GM23338 (cell line): Measurements from ENCODE around the gene TNRC18. TPM values are rescaled to one million over a fixed set of nuclear protein-coding genes. Genes with fewer than 3 reads are reported as not detected.
A peak's percentile ranks its signal among the peaks of the same experiment; 100 is the strongest.

Source experiments
- ATAC-seq: fragments of 200-7000 bp; cut with Tn5 transposase; 3 replicates; pipeline ENCODE4 v1.9.1; 2020
- DNase-seq: peaks from one replicate; pipeline ENCODE4 v3.0.0-alpha.2; 2015; ENCODE audit warnings: low spot score
- H2AFZ ChIP-seq: fragments of 200-600 bp; sonication (generic); 2 replicates; pipeline ENCODE4 v1.8.0; 2016; ENCODE audit warnings: antibody characterized with exemption, mild to moderate bottlenecking, moderate library complexity
- H3F3A ChIP-seq: fragments of 200-600 bp; sonication (generic); replicated peaks from 2 replicates; pipeline ENCODE4 v1.8.0; 2017; ENCODE audit warnings: antibody characterized with exemption, mixed run types, low read depth
- H3K27ac ChIP-seq: fragments of 200-600 bp; sonication (generic); 2 replicates; pipeline ENCODE4 v1.6.1; 2016; ENCODE audit warnings: low read depth
- H3K27me3 ChIP-seq: fragments of 200-600 bp; sonication (generic); 2 replicates; pipeline ENCODE4 v1.8.0; 2016; ENCODE audit warnings: mild to moderate bottlenecking, mixed run types, moderate library complexity; ENCODE audit not compliant: insufficient read depth
- H3K36me3 ChIP-seq: fragments of 200-600 bp; sonication (generic); 2 replicates; pipeline ENCODE4 v1.8.0; 2016; ENCODE audit warnings: mild to moderate bottlenecking; ENCODE audit not compliant: insufficient read depth
- H3K4me1 ChIP-seq: fragments of 200-600 bp; sonication (generic); 2 replicates; pipeline ENCODE4 v1.8.0; 2016; ENCODE audit warnings: mild to moderate bottlenecking, moderate library complexity; ENCODE audit not compliant: insufficient read depth
- H3K4me2 ChIP-seq: fragments of 200-600 bp; sonication (generic); 2 replicates; pipeline ENCODE4 v1.7.1; 2017; ENCODE audit warnings: mixed run types
- H3K4me3 ChIP-seq: fragments of 200-600 bp; sonication (generic); 2 replicates; pipeline ENCODE4 v1.6.1; 2016; ENCODE audit warnings: mixed run types
- H3K79me2 ChIP-seq: fragments of 200-600 bp; sonication (generic); replicated peaks from 2 replicates; pipeline ENCODE4 v1.8.0; 2017; ENCODE audit warnings: mild to moderate bottlenecking; ENCODE audit not compliant: insufficient read depth
- H3K9me2 ChIP-seq: fragments of 200-600 bp; sonication (generic); 2 replicates; pipeline ENCODE4 v1.8.0; 2017; ENCODE audit not compliant: insufficient read depth
- H4K20me1 ChIP-seq: fragments of 200-600 bp; sonication (generic); replicated peaks from 2 replicates; pipeline ENCODE4 v1.8.0; 2017; ENCODE audit warnings: mild to moderate bottlenecking; ENCODE audit not compliant: insufficient read depth
- H3K27ac Mint-ChIP-seq: 2 replicates; pipeline ENCODE4 v1.8.0; 2020; ENCODE audit warnings: inconsistent platforms, mild to moderate bottlenecking, moderate library complexity, mixed read lengths
- H3K27me3 Mint-ChIP-seq: 3 replicates; pipeline ENCODE4 v1.8.0; 2022; ENCODE audit warnings: low read depth, mild to moderate bottlenecking, moderate library complexity, mixed read lengths, inconsistent platforms; ENCODE audit not compliant: insufficient read depth, poor library complexity
- H3K36me3 Mint-ChIP-seq: 3 replicates; pipeline ENCODE4 v1.8.0; 2021; ENCODE audit warnings: low read depth, mild to moderate bottlenecking, inconsistent platforms, moderate library complexity, mixed read lengths
- H3K4me1 Mint-ChIP-seq: 3 replicates; pipeline ENCODE4 v1.8.0; 2020; ENCODE audit warnings: mild to moderate bottlenecking, inconsistent platforms, mixed read lengths
- H3K4me3 Mint-ChIP-seq: 3 replicates; pipeline ENCODE4 v1.8.0; 2021; ENCODE audit warnings: moderate library complexity, mild to moderate bottlenecking, inconsistent platforms, mixed read lengths
- H3K9me3 Mint-ChIP-seq: 3 replicates; pipeline ENCODE4 v1.8.0; 2020; ENCODE audit warnings: moderate library complexity, mild to moderate bottlenecking, inconsistent platforms, mixed read lengths
- CREB1 ChIP-seq: fragments of 250-450 bp; sonication (Bioruptor Pico); IDR thresholded peaks from 2 replicates; pipeline ENCODE4 v1.5.0; 2020; ENCODE audit warnings: low read depth, mild to moderate bottlenecking, moderate library complexity
- CTCF ChIP-seq, 2 experiments: fragments of 200-600 bp in 1 of 2; sonication (generic) in 1 of 2; conservative IDR thresholded peaks; 2 replicates each; pipeline versions ENCODE4 v1.5.1 to v1.6.1; 2016 to 2017; ENCODE audit warnings: antibody characterized with exemption in 2 of 2, low read depth in 2 of 2, mild to moderate bottlenecking in 2 of 2, moderate library complexity in 1 of 2
- JUNB ChIP-seq: IDR thresholded peaks from one replicate; pipeline ENCODE4 v1.6.1; 2016; ENCODE audit warnings: antibody characterized with exemption; ENCODE audit not compliant: unreplicated experiment
- ZNF331 ChIP-seq: fragments of 250-450 bp; sonication (Bioruptor Pico); IDR thresholded peaks from 2 replicates; pipeline ENCODE4 v1.5.0; 2020; ENCODE audit warnings: low read depth, mild to moderate bottlenecking, moderate library complexity
- polyA plus RNA-seq: library from polyadenylated mRNA; unstranded; fragments of >200 nt; fragmentation: Nextera tagmentation; extraction: Ambion mirVana; gene quantifications from 2 replicates; pipeline ENCODE4 v1.2.1, GENCODE V29; 2016
- total RNA-seq: library from RNA; depleted of rRNA; stranded (reverse); fragments of >200 nt; shearing (Covaris generic); gene quantifications from 2 replicates; pipeline ENCODE4 v1.2.3, GENCODE V29; 2014

TNRC18 gene
- total and polyA plus RNA-seq, 2 experiments from 2014 or later = 2.1 to 17.5 TPM

GRCh38 chr7:5388905-5389433, 34.7 kb downstream of the TNRC18 start:
- no peak overlapping the region for H2AFZ ChIP-seq
- H3K27me3 Mint-ChIP-seq = peaks cover 18% of the 10 kb centered on the region
- no peaks in the 10 kb centered on the region; the same call in 1 of the 2 replicates for H3F3A ChIP-seq
- peaks cover 4% of the 10 kb centered on the region; the same call in 2 of the 3 replicates for H3K36me3 Mint-ChIP-seq
- peak overlapping the region; percentile 81 for H3K4me2 ChIP-seq
- no peak overlapping the region for H3K27ac ChIP-seq
- no peaks in the 10 kb centered on the region for H3K9me3 Mint-ChIP-seq
- no peaks in the 10 kb centered on the region for H3K4me1 ChIP-seq
- no peaks in the 10 kb centered on the region for H3K79me2 ChIP-seq
- ATAC-seq (peak; percentile 54), DNase-seq (peak; percentile 58)
- H4K20me1 ChIP-seq = peaks cover 4% of the 10 kb centered on the region; the same call in 1 of the 2 replicates
- H3K9me2 ChIP-seq = no peaks in the 10 kb centered on the region
- H3K4me1 Mint-ChIP-seq = no peaks in the 10 kb centered on the region; the same call in 2 of the 3 replicates
- H3K36me3 ChIP-seq = no peaks in the 10 kb centered on the region
- peak overlapping the region; percentile 29; the same call in 2 of the 3 replicates for H3K4me3 Mint-ChIP-seq
- no peak overlapping the region for H3K27ac Mint-ChIP-seq
- TF ChIP-seq ZNF331 (no peak), CTCF (conservative IDR thresholded peaks at IDR 0.05; ENCODE audit: low read depth in 2 of 2) (0 out of 4 replicates have a peak, but pooled peaks of 1 of the 2 experiments have one; percentile 2)
- peaks cover 32% of the 10 kb centered on the region; the same call in 1 of the 2 replicates for H3K27me3 ChIP-seq
- H3K4me3 ChIP-seq = peak overlapping the region; percentile 60

GRCh38 chr7:5388273-5388901, 35.2 kb downstream of the TNRC18 start:
- peaks cover 20% of the 10 kb centered on the region for H3K27me3 Mint-ChIP-seq
- peaks cover 4% of the 10 kb centered on the region; the same call in 2 of the 3 replicates for H3K36me3 Mint-ChIP-seq
- peak overlapping the region; percentile 60 for H3K4me3 ChIP-seq
- H3K9me3 Mint-ChIP-seq = no peaks in the 10 kb centered on the region
- 0 out of 2 replicates have a peak, but pooled peaks cover under 1% of the 10 kb centered on the region for H3K4me1 ChIP-seq
- peak; percentile 79 for DNase-seq
- H3K79me2 ChIP-seq = 0 out of 2 replicates have a peak, but pooled peaks cover 2% of the 10 kb centered on the region
- H3K4me2 ChIP-seq = peak overlapping the region; percentile 81; the same call in 1 of the 2 replicates
- peaks cover 32% of the 10 kb centered on the region; the same call in 1 of the 2 replicates for H3K27me3 ChIP-seq
- H3F3A ChIP-seq = no peaks in the 10 kb centered on the region; the same call in 1 of the 2 replicates
- H3K27ac Mint-ChIP-seq = no peak overlapping the region
- no peaks in the 10 kb centered on the region for H3K9me2 ChIP-seq
- no peaks in the 10 kb centered on the region; the same call in 2 of the 3 replicates for H3K4me1 Mint-ChIP-seq
- TF ChIP-seq CREB1 (CRISPR knock-in tag) (no peak), JUNB (no peak), CTCF (conservative IDR thresholded peaks at IDR 0.05; ENCODE audit: low read depth in 2 of 2) (peak in 1 of 2 experiments; percentile 11; a peak in 1 of 4 replicates)
- peaks cover 4% of the 10 kb centered on the region; the same call in 1 of the 2 replicates for H4K20me1 ChIP-seq
- H3K4me3 Mint-ChIP-seq = no peak overlapping the region
- ATAC-seq = peak; percentile 66
- peak overlapping the region; percentile 38 for H2AFZ ChIP-seq
- no peak overlapping the region for H3K27ac ChIP-seq
- no peaks in the 10 kb centered on the region for H3K36me3 ChIP-seq
